ENCODE measurements around the gene C16orf87.

The C16orf87 gene

GRCh38 chr16:46748775-46749705 is 81.9 kb downstream of the C16orf87 start:
- no peak for DNase-seq

GRCh38 chr16:46747777-46748651 is 83.0 kb downstream of the C16orf87 start, which contains the start of gene MYLK3:
Gene MYLK3 (minus strand): TSS chr16:46748344. CDS start chr16:46748193, 151 bp downstream.
- DNase-seq: no peak

GRCh38 chr16:46746821-46747776 is 83.9 kb downstream of the C16orf87 start:
- DNase-seq: no peak

Data from NCI-H2227 treated with DMSO at 0.1 percent for 48 hours (cell line).